A549 (cell line): Measurements from ENCODE around the gene TPCN2.

ENCODE experiments used
- CBX8 ChIP-seq: fragments of 200-600 bp; sonication (generic); IDR thresholded peaks from 2 replicates; pipeline ENCODE4 v1.6.1; 2016
- JUN ChIP-seq, 2 experiments: fragments of >200 bp; sonication (Bioruptor Twin); formaldehyde crosslinking; IDR thresholded peaks; 2 replicates in 1 of 2; 3 replicates in 1 of 2; pipeline ENCODE4 v1.6.1; 2016 to 2017
- KDM1A ChIP-seq: fragments of 200-600 bp; sonication (generic); IDR thresholded peaks from 2 replicates; pipeline ENCODE4 v1.6.1; 2016; ENCODE audit warnings: low read depth, mild to moderate bottlenecking
- MAFK ChIP-seq: fragments of 450-650 bp; IDR thresholded peaks from 2 replicates; pipeline ENCODE4 v1.6.1; 2014; ENCODE audit not compliant: partially characterized antibody
- NPAS2 ChIP-seq: fragments of 250-450 bp; sonication (Bioruptor Pico); IDR thresholded peaks from 2 replicates; pipeline ENCODE4 v1.8.0; 2022; ENCODE audit warnings: mild to moderate bottlenecking, moderate library complexity, borderline replicate concordance
- POLR2A ChIP-seq: IDR thresholded peaks from 2 replicates; pipeline ENCODE4 v1.6.1; 2012; ENCODE audit warnings: mild to moderate bottlenecking, low read length
- TP53 ChIP-seq: fragments of 250-450 bp; sonication (Bioruptor Pico); IDR thresholded peaks from 2 replicates; pipeline ENCODE4 v1.5.0; 2021; ENCODE audit warnings: mild to moderate bottlenecking, moderate library complexity
- TF ChIP-seq, protein P1 (sequence below): fragments of >200 bp; sonication (Bioruptor Twin); formaldehyde crosslinking; IDR thresholded peaks from 3 replicates; pipeline ENCODE4 v1.5.1; 2016
- TF ChIP-seq, protein P2 (sequence below): IDR thresholded peaks from 2 replicates; pipeline ENCODE4 v1.6.1; 2012

DNA sequence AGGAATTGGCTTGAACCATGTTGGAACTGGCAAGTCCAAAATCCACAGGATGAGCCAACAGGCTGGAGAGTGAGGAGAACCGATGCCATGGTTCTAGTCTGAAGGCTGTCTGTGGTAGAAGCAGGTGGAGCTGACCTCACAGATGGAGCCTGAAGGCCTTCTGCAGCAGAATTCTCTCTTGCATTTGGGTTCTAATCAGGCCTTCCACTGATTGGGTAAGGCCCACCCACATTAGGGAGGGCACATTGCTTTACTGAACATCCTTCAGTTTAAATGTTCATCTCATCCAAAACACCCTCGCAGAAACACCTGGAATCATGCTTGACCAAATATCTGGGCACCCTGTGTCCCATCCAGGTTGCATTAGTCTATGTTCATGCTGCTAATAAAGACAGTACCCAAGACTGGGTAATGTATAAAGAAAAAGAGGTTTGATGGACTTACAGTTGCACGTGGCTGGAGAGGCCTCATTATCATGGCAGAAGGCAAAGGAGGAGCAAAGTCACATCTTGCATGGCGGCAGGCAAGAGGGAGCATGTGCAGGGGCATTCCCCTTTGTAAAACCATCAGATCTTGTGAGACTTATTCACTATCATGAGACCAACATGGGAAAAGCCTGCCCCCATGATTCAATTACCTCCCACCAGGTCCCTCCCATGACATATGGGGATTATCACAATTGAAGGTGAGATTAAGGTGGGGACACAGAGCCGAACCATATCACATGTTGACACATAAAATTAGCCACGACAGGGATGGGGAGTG, 122.9 kb downstream of the TPCN2 start:
- TF ChIP-seq, protein P1, sequence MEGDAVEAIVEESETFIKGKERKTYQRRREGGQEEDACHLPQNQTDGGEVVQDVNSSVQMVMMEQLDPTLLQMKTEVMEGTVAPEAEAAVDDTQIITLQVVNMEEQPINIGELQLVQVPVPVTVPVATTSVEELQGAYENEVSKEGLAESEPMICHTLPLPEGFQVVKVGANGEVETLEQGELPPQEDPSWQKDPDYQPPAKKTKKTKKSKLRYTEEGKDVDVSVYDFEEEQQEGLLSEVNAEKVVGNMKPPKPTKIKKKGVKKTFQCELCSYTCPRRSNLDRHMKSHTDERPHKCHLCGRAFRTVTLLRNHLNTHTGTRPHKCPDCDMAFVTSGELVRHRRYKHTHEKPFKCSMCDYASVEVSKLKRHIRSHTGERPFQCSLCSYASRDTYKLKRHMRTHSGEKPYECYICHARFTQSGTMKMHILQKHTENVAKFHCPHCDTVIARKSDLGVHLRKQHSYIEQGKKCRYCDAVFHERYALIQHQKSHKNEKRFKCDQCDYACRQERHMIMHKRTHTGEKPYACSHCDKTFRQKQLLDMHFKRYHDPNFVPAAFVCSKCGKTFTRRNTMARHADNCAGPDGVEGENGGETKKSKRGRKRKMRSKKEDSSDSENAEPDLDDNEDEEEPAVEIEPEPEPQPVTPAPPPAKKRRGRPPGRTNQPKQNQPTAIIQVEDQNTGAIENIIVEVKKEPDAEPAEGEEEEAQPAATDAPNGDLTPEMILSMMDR, result no peak
- TF ChIP-seq JUN (IDR thresholded peaks at IDR 0.05) (no peak), TP53 (CRISPR knock-in tag) (no peak), KDM1A (no peak), POLR2A (no peak), CBX8 (no peak), NPAS2 (CRISPR knock-in tag) (no peak), MAFK (no peak)
- TF ChIP-seq, protein P2, sequence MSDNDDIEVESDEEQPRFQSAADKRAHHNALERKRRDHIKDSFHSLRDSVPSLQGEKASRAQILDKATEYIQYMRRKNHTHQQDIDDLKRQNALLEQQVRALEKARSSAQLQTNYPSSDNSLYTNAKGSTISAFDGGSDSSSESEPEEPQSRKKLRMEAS, result no peak
